Umbilical cord (tissue), 2 donors: ENCODE results near the gene AARS1. TPM values are rescaled to one million over a fixed set of nuclear protein-coding genes. Genes with fewer than 3 reads are reported as not detected.
"Not testable (repeated sequence)": the region's sequence is repeated elsewhere in the genome, so short reads cannot be mapped to it uniquely, and the experiment has no call there.

Experiments used
- DNase-seq: peaks from one replicate; pipeline ENCODE4 v3.0.0-alpha.2; 2015; ENCODE audit warnings: low spot score
- total RNA-seq: library from RNA; depleted of rRNA; stranded (reverse); fragments of >200 nt; gene quantifications from one replicate; pipeline ENCODE4 v1.2.3, GENCODE V29; 2014; ENCODE audit warnings: low replicate concordance; ENCODE audit not compliant: insufficient read depth

The AARS1 gene
- total RNA-seq, 1 donor from 2014 or later: 51.3 TPM

- not testable (repeated sequence) for DNase-seq
Observed at GRCh38 chr16:70224645-70225044, 64.7 kb downstream of the AARS1 start.

- not testable (repeated sequence) for DNase-seq
Observed at GRCh38 chr16:70223971-70224513, 65.3 kb downstream of the AARS1 start.

DNA sequence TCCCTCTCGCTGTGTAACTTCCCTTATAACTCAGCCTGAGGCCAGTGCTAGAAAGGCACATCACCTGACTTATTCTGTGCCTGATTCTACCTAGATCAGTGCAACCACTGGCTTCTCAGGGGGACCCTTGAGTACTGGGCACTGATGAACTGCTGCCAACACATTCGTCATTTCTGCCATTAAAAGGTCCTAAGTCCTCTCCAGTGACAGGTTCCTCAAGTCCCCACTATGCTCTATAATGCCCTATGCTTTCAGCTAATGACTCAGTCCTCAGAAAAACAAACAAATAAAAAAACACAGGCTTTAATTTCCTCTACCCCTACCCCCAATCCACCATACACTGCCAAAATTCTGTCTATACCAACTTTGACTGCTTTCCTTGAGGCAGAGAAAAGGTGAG lies 66.1 kb downstream of the AARS1 start:
- not testable (repeated sequence) for DNase-seq

GRCh38 chr16:70222574-70222973 lies 66.7 kb downstream of the AARS1 start:
- DNase-seq: not testable (repeated sequence)

- DNase-seq: not testable (repeated sequence)
Observed at GRCh38 chr16:70218586-70218985, 70.7 kb downstream of the AARS1 start.

GRCh38 chr16:70206382-70206781 lies 82.9 kb downstream of the AARS1 start:
- not testable (repeated sequence) for DNase-seq

DNA sequence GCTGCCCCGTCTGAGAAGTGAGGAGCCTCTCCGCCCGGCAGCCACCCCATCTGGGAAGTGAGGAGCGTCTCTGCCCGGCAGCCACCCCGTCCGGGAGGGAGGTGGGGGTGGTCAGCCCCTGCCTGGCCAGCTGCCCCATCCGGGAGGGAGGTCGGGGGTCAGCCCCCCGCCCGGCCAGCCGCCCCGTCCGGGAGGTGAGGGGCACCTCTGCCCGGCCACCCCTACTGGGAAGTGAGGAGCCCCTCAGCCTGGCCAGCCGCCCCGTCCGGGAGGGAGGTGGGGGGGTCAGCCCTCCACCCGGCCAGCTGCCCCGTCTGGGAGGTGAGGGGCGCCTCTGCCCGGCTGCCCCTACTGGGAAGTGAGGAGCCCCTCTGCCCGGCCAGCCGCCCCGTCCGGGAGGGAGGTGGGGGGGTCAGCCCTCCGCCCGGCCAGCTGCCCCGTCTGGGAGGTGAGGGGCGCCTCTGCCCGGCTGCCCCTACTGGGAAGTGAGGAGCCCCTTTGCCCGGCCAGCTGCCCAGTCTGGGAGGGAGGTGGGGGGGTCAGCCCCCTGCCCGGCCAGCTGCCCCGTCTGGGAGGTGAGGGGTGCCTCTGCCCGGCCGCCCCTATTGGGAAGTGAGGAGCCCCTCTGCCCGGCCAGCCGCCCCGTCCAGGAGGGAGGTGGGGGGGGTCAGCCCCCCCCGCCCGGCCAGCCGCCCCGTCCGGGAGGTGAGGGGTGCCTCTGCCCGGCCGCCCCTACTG lies 84.5 kb downstream of the AARS1 start:
- not testable (repeated sequence) for DNase-seq

DNA sequence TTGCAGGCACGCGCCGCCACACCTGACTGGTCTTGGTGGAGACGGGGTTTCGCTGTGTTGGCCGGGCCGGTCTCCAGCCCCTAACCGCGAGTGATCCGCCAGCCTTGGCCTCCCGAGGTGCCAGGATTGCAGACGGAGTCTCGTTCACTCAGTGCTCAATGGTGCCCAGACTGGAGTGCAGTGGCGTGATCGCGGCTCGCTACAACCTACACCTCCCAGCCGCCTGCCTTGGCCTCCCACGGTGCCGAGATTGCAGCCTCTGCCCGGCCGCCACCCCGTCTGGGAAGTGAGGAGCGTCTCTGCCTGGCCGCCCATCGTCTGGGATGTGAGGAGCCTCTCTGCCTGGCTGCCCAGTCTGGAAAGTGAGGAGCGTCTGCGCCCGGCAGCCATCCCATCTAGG lies 85.3 kb downstream of the AARS1 start:
- not testable (repeated sequence) for DNase-seq

- DNase-seq: not testable (repeated sequence)
Observed at GRCh38 chr16:70203508-70203907, 85.8 kb downstream of the AARS1 start.

Other genes with a start within 250 kb of the AARS1 start
- gene PDPR, start 175.2 kb downstream of the AARS1 start, total RNA-seq: 10.8 TPM
- gene CLEC18C, start 115.7 kb downstream of the AARS1 start, total RNA-seq: 0.96 TPM
- 33.0 TPM for gene EXOSC6, start 37.6 kb downstream of the AARS1 start, total RNA-seq
- gene DDX19B, start 9.7 kb upstream of the AARS1 start, total RNA-seq: 10.4 TPM
- 54.7 TPM for gene DDX19A, start 57.4 kb upstream of the AARS1 start, total RNA-seq
- gene ST3GAL2, start 149.6 kb upstream of the AARS1 start, total RNA-seq: 21.7 TPM
- gene FCSK, start 165.1 kb upstream of the AARS1 start, total RNA-seq: 6.5 TPM
- 42.6 TPM for gene COG4, start 234.0 kb upstream of the AARS1 start, total RNA-seq
- gene SF3B3, start 234.3 kb upstream of the AARS1 start, total RNA-seq: 64.0 TPM